H9 (cell line): Measurements from ENCODE around the gene ROCK1. TPM values are rescaled to one million over a fixed set of nuclear protein-coding genes. Genes with fewer than 3 reads are reported as not detected.

Experiments
- DNase-seq: peaks from one replicate; pipeline ENCODE4 v3.0.0-alpha.2; 2017
- H2AFZ ChIP-seq: one replicate; pipeline ENCODE4 v1.6.1; 2013; ENCODE audit warnings: mild to moderate bottlenecking, low read length, control low read depth, moderate library complexity
- H2AK5ac ChIP-seq: 2 replicates; pipeline ENCODE4 v1.6.1; 2013; ENCODE audit warnings: low read length, control low read depth, mixed read lengths; ENCODE audit not compliant: insufficient read length
- H2BK120ac ChIP-seq: one replicate; pipeline ENCODE4 v1.6.1; 2013; ENCODE audit warnings: low read depth, mild to moderate bottlenecking, low read length, control low read depth, inconsistent platforms; ENCODE audit not compliant: poor library complexity, severe bottlenecking
- H2BK12ac ChIP-seq: 2 replicates; pipeline ENCODE4 v1.6.1; 2013; ENCODE audit warnings: low read length, control low read depth, mixed read lengths, low read depth; ENCODE audit not compliant: insufficient read length
- H2BK15ac ChIP-seq: 2 replicates; pipeline ENCODE4 v1.6.1; 2013; ENCODE audit warnings: low read depth, low read length, control low read depth
- H2BK20ac ChIP-seq: one replicate; pipeline ENCODE4 v1.6.1; 2013; ENCODE audit warnings: low read depth, mild to moderate bottlenecking, low read length, control low read depth, inconsistent platforms; ENCODE audit not compliant: poor library complexity, severe bottlenecking
- H2BK5ac ChIP-seq: 2 replicates; pipeline ENCODE4 v1.6.1; 2013; ENCODE audit warnings: low read length, control low read depth, mixed read lengths; ENCODE audit not compliant: insufficient read length
- H3K14ac ChIP-seq: 2 replicates; pipeline ENCODE4 v1.6.1; 2013; ENCODE audit warnings: low read length, control low read depth; ENCODE audit not compliant: insufficient read depth
- H3K18ac ChIP-seq: 2 replicates; pipeline ENCODE4 v1.6.1; 2013; ENCODE audit warnings: low read depth, mild to moderate bottlenecking, mixed read lengths, low read length, control low read depth; ENCODE audit not compliant: insufficient read length
- H3K23ac ChIP-seq: 2 replicates; pipeline ENCODE4 v1.6.1; 2013; ENCODE audit warnings: low read length, control low read depth, mixed read lengths, low read depth; ENCODE audit not compliant: insufficient read length
- H3K23me2 ChIP-seq: 2 replicates; pipeline ENCODE4 v1.6.1; 2013; ENCODE audit warnings: low read depth, mild to moderate bottlenecking, mixed read lengths, low read length, control low read depth; ENCODE audit not compliant: insufficient read length, poor library complexity, severe bottlenecking
- H3K27ac ChIP-seq: 2 replicates; pipeline ENCODE4 v1.5.1; 2013; ENCODE audit warnings: low read length, control low read depth, mixed read lengths, low read depth; ENCODE audit not compliant: insufficient read length
- H3K27me3 ChIP-seq: 2 replicates; pipeline ENCODE4 v1.6.1; 2013; ENCODE audit warnings: low read length, control low read depth, inconsistent platforms; ENCODE audit not compliant: insufficient read depth
- H3K4ac ChIP-seq: 2 replicates; pipeline ENCODE4 v1.6.1; 2013; ENCODE audit warnings: low read depth, mild to moderate bottlenecking, control low read depth, inconsistent platforms, low read length, moderate library complexity
- H3K4me1 ChIP-seq: 2 replicates; pipeline ENCODE4 v1.6.1; 2013; ENCODE audit warnings: low read length, control low read depth, inconsistent platforms; ENCODE audit not compliant: insufficient read depth
- H3K4me2 ChIP-seq: 2 replicates; pipeline ENCODE4 v1.6.1; 2013; ENCODE audit warnings: low read length, control low read depth, mixed read lengths; ENCODE audit not compliant: insufficient read length, insufficient read depth
- H3K56ac ChIP-seq: 2 replicates; pipeline ENCODE4 v1.6.1; 2013; ENCODE audit warnings: low read depth, mild to moderate bottlenecking, mixed read lengths, low read length, control low read depth; ENCODE audit not compliant: insufficient read length
- H3K79me1 ChIP-seq: 2 replicates; pipeline ENCODE4 v1.6.1; 2013; ENCODE audit warnings: low read depth, mild to moderate bottlenecking, moderate library complexity, low read length, control low read depth, inconsistent platforms; ENCODE audit not compliant: insufficient read depth, poor library complexity, severe bottlenecking
- H3K79me2 ChIP-seq: 2 replicates; pipeline ENCODE4 v1.6.1; 2013; ENCODE audit warnings: low read length, control low read depth, inconsistent platforms; ENCODE audit not compliant: insufficient read depth
- H3K9ac ChIP-seq: 2 replicates; pipeline ENCODE4 v1.6.1; 2013; ENCODE audit warnings: low read length, control low read depth, mixed read lengths; ENCODE audit not compliant: insufficient read length; ENCODE audit errors: extremely low read depth
- H3K9me3 ChIP-seq: one replicate; pipeline ENCODE4 v1.6.1; 2013; ENCODE audit warnings: low read depth, low read length, inconsistent platforms; ENCODE audit not compliant: control insufficient read depth
- H3T11ph ChIP-seq: one replicate; pipeline ENCODE4 v1.6.1; 2013; ENCODE audit warnings: mild to moderate bottlenecking, low read length, control low read depth, inconsistent platforms
- H4K20me1 ChIP-seq: one replicate; pipeline ENCODE4 v1.6.1; 2013; ENCODE audit not compliant: control insufficient read depth, insufficient read length, insufficient read depth
- H4K5ac ChIP-seq: 2 replicates; pipeline ENCODE4 v1.6.1; 2013; ENCODE audit warnings: low read depth, mild to moderate bottlenecking, mixed read lengths, low read length, control low read depth; ENCODE audit not compliant: insufficient read length
- H4K8ac ChIP-seq: replicated peaks from 2 replicates; pipeline ENCODE4 v1.6.1; 2013; ENCODE audit warnings: low read length, control low read depth, mixed read lengths, low read depth; ENCODE audit not compliant: insufficient read length
- H4K91ac ChIP-seq: 2 replicates; pipeline ENCODE4 v1.6.1; 2013; ENCODE audit warnings: low read depth, mild to moderate bottlenecking, moderate library complexity, mixed read lengths, low read length, control low read depth; ENCODE audit not compliant: insufficient read length
- H3K27ac Mint-ChIP-seq, 3 experiments: 2 replicates in 2 of 3; 3 replicates in 1 of 3; pipeline ENCODE4 v1.8.0; 2020 to 2021; ENCODE audit warnings: mixed read lengths in 3 of 3, mild to moderate bottlenecking in 1 of 3, moderate library complexity in 1 of 3
- H3K27me3 Mint-ChIP-seq: 2 replicates; pipeline ENCODE4 v1.8.0; 2021; ENCODE audit warnings: low read depth, mild to moderate bottlenecking, moderate library complexity, mixed read lengths
- H3K36me3 Mint-ChIP-seq, 3 experiments: 2 replicates in 2 of 3; 3 replicates in 1 of 3; pipeline ENCODE4 v1.8.0; 2020 to 2021; ENCODE audit warnings: low read depth in 3 of 3, mixed read lengths in 3 of 3; ENCODE audit not compliant: insufficient read depth in 1 of 3
- H3K4me1 Mint-ChIP-seq, 2 experiments: 2 replicates each; pipeline ENCODE4 v1.8.0; 2020; ENCODE audit warnings: mixed read lengths in 2 of 2
- H3K4me3 Mint-ChIP-seq, 2 experiments: 2 replicates in 1 of 2; 3 replicates in 1 of 2; pipeline ENCODE4 v1.8.0; 2020 to 2021; ENCODE audit warnings: mild to moderate bottlenecking in 2 of 2, mixed read lengths in 2 of 2, moderate library complexity in 1 of 2
- H3K9me3 Mint-ChIP-seq, 2 experiments: 2 replicates in 1 of 2; 3 replicates in 1 of 2; pipeline ENCODE4 v1.8.0; 2020; ENCODE audit warnings: mild to moderate bottlenecking in 2 of 2, mixed read lengths in 2 of 2, moderate library complexity in 1 of 2
- CTCF ChIP-seq: fragments of 200-600 bp; sonication (generic); conservative IDR thresholded peaks from 3 replicates; pipeline ENCODE4 v1.8.0; 2021; ENCODE audit warnings: antibody characterized with exemption, mild to moderate bottlenecking
- WGBS: extraction: QIAGEN DNeasy Blood & Tissue Kit; methylation state at CpG from one replicate; pipeline ENCODE4 v1.1.7; 2013; ENCODE audit warnings: missing lambda C conversion rate, low lambda C conversion rate, mixed read lengths; ENCODE audit not compliant: insufficient read length; ENCODE audit errors: extremely low coverage; 5-methylcytosine and 5-hydroxymethylcytosine counted together
- total RNA-seq: library from RNA; stranded (reverse); gene quantifications from 2 replicates; pipeline ENCODE4 v1.2.1, GENCODE V29; 2021

The ROCK1 gene
- total RNA-seq, 1 experiment from 2014 or later = 38.2 TPM

GRCh38 chr18:20988726-20989125 is 122.9 kb downstream of the ROCK1 start:
- no peaks in the 10 kb centered on the region for H4K20me1 ChIP-seq
- H3K9me3 Mint-ChIP-seq = no peaks in the 10 kb centered on the region
- H3K56ac ChIP-seq = no peak overlapping the region
- no peaks in the 10 kb centered on the region for H3K4me1 Mint-ChIP-seq
- no peak overlapping the region for H3K18ac ChIP-seq
- no peak overlapping the region for H3K4ac ChIP-seq
- no peaks in the 10 kb centered on the region for H3K4me1 ChIP-seq
- H3K36me3 Mint-ChIP-seq = peaks cover 6 to 30% (median 23%) of the 10 kb centered on the region in 3 experiments; a peak in 5 of 7 replicates
- H2AK5ac ChIP-seq = no peak overlapping the region
- no peaks in the 10 kb centered on the region for H3K27me3 ChIP-seq
- no peak overlapping the region for H3K9ac ChIP-seq
- no peak overlapping the region for H3K4me3 Mint-ChIP-seq
- H4K91ac ChIP-seq = no peak overlapping the region
- no peaks in the 10 kb centered on the region for H3K23me2 ChIP-seq
- no peak overlapping the region for H3K27ac ChIP-seq
- no peak overlapping the region for H4K5ac ChIP-seq
- H2BK20ac ChIP-seq = no peak overlapping the region
- no peak overlapping the region for H3K23ac ChIP-seq
- no peaks in the 10 kb centered on the region for H3K79me1 ChIP-seq
- H3K27ac Mint-ChIP-seq = no peak overlapping the region
- no peak overlapping the region for H2BK12ac ChIP-seq
- H3K27me3 Mint-ChIP-seq = no peaks in the 10 kb centered on the region
- no peak overlapping the region for H3T11ph ChIP-seq
- H2BK15ac ChIP-seq = no peak overlapping the region
- no peaks in the 10 kb centered on the region for H3K79me2 ChIP-seq
- DNase-seq = no peak
- no peak overlapping the region for H4K8ac ChIP-seq
- H2BK5ac ChIP-seq = no peak overlapping the region
- no peaks in the 10 kb centered on the region for H3K9me3 ChIP-seq
- no peak overlapping the region for H3K14ac ChIP-seq
- TF ChIP-seq CTCF = no peak
- no peak overlapping the region for H2AFZ ChIP-seq
- no peak overlapping the region for H3K4me2 ChIP-seq
- no peak overlapping the region for H2BK120ac ChIP-seq
- no CpG with 5 or more reads among the region's 3 CpGs for WGBS
